ENCODE measurements around the gene TCP11L2. TPM values are rescaled to one million over a fixed set of nuclear protein-coding genes. Genes with fewer than 3 reads are reported as not detected.

TCP11L2 gene
- total RNA-seq = 23.0 and 35.1 TPM in 2 replicates

DNA sequence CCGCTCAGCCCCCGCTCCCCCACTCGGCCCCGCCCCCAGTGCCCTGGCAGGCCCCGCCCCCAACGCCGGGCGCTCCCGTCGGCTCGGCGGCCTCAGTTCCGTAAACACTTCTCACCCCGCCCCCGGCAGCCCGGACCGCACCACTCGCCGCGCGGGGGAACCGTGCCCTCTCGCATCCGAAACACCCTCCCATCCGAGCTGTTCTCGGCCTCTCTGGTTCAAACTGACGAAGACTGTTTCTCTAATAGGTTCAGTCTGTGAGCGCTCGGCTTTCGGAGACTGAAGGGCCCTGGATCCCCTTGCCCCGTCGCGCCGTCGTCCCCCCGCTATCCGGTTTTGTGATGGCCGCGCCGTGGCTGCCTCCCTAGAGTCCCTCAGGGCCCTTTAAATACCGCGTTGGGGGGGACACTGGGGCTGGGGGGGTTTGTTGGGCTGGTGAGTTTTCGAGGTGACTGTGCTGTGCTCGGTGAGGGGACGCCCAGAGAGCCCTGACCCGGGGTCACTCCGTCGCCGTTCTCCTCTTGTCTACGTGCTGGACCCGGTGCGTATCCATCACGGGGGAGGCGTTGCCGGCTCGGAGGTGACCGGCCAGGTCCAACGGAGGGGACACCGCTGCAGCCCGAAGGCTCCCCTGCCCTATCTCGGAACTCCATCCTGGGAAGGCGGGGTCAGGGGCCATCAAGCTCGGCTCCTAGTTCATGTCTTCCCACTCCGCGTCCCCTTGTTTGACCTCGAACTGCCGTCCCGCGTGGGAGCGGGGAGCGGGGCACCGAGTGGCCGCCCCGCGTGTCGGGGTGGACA, at the start of gene TCP11L2:
Gene TCP11L2, plus strand, starts transcription at position 333 of the 801 bp plus-strand sequence. CDS start 8,343 bp downstream, outside the sequence.

GRCh38 chr12:106357549-106358395, 55.2 kb downstream of the TCP11L2 start, which contains the start of gene POLR3B:
POLR3B (plus strand) TSS chr12:106357748; CDS start chr12:106357880, 132 bp downstream.

Other genes with a start within 250 kb of the TCP11L2 start
- 3.2 and 5.0 TPM in 2 replicates for gene NUAK1, start 163.8 kb upstream of the TCP11L2 start, total RNA-seq
- gene CKAP4, start 54.7 kb upstream of the TCP11L2 start, total RNA-seq = 219 and 262 TPM in 2 replicates
- gene POLR3B, start 55.0 kb downstream of the TCP11L2 start, total RNA-seq = 9.5 and 10.6 TPM in 2 replicates